ENCODE measurements around the gene AMN.

DNA sequence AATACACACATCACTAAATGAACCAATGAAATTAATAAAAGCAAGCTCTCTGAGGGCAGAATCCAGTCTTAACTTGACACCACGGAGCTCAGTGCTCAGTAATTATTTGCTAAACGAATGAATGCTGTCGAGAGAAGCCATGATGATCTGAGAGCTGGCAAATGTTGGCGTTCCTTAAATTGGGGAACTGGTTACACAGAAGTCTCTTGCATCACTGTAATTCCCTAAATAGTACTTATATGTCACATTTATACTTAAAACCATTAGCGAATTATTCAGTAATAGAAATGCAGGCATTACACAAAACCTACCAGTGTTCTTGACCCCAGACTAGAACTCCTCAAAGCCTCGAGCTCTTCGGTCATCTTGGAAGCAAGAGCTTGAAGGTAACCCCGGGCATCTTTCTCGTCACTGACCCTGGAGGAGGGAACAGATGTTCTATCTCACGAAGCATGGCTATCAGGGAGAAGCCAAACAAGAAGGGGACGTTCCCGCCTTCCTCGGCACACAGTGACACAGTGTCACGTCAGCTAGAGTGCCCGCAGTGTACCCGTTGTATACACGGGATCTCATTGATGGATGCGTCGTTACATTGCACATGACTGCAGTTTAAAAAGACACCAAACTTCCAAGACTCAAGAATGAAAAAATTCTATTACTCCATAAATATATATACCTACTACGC is 43.6 kb downstream of the AMN start:
- TF ChIP-seq, protein P1, sequence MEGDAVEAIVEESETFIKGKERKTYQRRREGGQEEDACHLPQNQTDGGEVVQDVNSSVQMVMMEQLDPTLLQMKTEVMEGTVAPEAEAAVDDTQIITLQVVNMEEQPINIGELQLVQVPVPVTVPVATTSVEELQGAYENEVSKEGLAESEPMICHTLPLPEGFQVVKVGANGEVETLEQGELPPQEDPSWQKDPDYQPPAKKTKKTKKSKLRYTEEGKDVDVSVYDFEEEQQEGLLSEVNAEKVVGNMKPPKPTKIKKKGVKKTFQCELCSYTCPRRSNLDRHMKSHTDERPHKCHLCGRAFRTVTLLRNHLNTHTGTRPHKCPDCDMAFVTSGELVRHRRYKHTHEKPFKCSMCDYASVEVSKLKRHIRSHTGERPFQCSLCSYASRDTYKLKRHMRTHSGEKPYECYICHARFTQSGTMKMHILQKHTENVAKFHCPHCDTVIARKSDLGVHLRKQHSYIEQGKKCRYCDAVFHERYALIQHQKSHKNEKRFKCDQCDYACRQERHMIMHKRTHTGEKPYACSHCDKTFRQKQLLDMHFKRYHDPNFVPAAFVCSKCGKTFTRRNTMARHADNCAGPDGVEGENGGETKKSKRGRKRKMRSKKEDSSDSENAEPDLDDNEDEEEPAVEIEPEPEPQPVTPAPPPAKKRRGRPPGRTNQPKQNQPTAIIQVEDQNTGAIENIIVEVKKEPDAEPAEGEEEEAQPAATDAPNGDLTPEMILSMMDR (IDR thresholded peaks at IDR 0.05): no peak
- no peak for TF ChIP-seq POLR2AphosphoS5 (IDR thresholded peaks at IDR 0.05; ENCODE audit: insufficient read depth in 1 of 2, low read depth in 1 of 2)
